GM23338 (cell line): Measurements from ENCODE around the gene RAB43.

Experiments used
- CREB1 ChIP-seq: fragments of 250-450 bp; sonication (Bioruptor Pico); IDR thresholded peaks from 2 replicates; pipeline ENCODE4 v1.5.0; 2020; ENCODE audit warnings: low read depth, mild to moderate bottlenecking, moderate library complexity
- CTCF ChIP-seq, 2 experiments: fragments of 200-600 bp in 1 of 2; sonication (generic) in 1 of 2; conservative IDR thresholded peaks; 2 replicates each; pipeline versions ENCODE4 v1.5.1 to v1.6.1; 2016 to 2017; ENCODE audit warnings: antibody characterized with exemption in 2 of 2, low read depth in 2 of 2, mild to moderate bottlenecking in 2 of 2, moderate library complexity in 1 of 2
- EZH2 ChIP-seq: fragments of 200-600 bp; sonication (generic); IDR thresholded peaks from one replicate; pipeline ENCODE4 v1.8.0; 2017; ENCODE audit warnings: antibody characterized with exemption, mild to moderate bottlenecking, low read depth; ENCODE audit not compliant: unreplicated experiment
- POLR2AphosphoS5 ChIP-seq: IDR thresholded peaks from 2 replicates; pipeline ENCODE4 v1.6.1; 2016; ENCODE audit warnings: antibody characterized with exemption, low read depth
- REST ChIP-seq: IDR thresholded peaks from one replicate; pipeline ENCODE4 v1.6.1; 2018; ENCODE audit warnings: antibody characterized with exemption; ENCODE audit not compliant: unreplicated experiment

- TF ChIP-seq EZH2 (no peak), CREB1 (CRISPR knock-in tag) (no peak), CTCF (conservative IDR thresholded peaks at IDR 0.05; ENCODE audit: low read depth in 2 of 2) (no peak), REST (no peak), POLR2AphosphoS5 (no peak)
Measured at GRCh38 chr3:129077222-129077621, 44.4 kb downstream of the RAB43 start.
